ENCODE results near the gene PRTG. TPM values are rescaled to one million over a fixed set of nuclear protein-coding genes. Genes with fewer than 3 reads are reported as not detected.

Gene PRTG
- total RNA-seq, 1 experiment from 2014 or later, result not detected

- Histone ChIP-seq H3K27ac (ENCODE audit: low read length) (no peak overlapping the region), H3K9me2 (replicated peaks; ENCODE audit: insufficient read depth, low read length) (no peaks in the 10 kb centered on the region), H2AFZ (ENCODE audit: low read length) (no peak overlapping the region), H3K9ac (ENCODE audit: low read length) (no peak overlapping the region), H3K4me1 (ENCODE audit: low read length) (no peaks in the 10 kb centered on the region), H3K4me3 (ENCODE audit: low read length) (no peak overlapping the region), H3K27me3 (ENCODE audit: low read length) (no peaks in the 10 kb centered on the region), H3K79me2 (ENCODE audit: low read length) (no peaks in the 10 kb centered on the region), H3K9me3 (ENCODE audit: low read length) (no peaks in the 10 kb centered on the region), H3K4me2 (ENCODE audit: low read depth, low read length, poor library complexity, severe bottlenecking) (no peak overlapping the region), H3K36me3 (ENCODE audit: insufficient read depth, low read length) (no peaks in the 10 kb centered on the region), H4K20me1 (ENCODE audit: insufficient read depth, low read depth, low read length) (no peaks in the 10 kb centered on the region)
- DNase-seq, result no peak
These were observed 110.5 kb downstream of the PRTG start for GRCh38 chr15:55632434-55632833.

DNA sequence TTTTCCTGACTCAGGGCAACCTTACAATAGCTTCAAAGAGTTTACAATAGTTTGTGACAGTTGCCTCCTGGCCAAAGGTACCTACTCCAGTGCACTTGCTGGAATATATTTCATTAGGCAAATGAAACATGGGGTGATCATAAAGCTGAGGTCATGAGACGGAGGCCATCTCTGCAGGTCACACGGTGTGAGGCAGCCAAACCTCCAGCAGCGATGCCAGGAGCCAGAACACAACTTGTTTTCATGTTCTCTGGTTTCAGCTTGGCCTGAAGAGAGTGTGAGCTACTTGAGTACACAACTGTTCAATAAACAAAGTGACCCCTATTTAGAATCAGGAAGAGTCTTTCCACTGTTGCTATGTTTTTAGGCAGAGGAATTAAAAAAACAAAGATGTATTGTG is 112.1 kb downstream of the PRTG start:
- Histone ChIP-seq H2AFZ (ENCODE audit: low read length) (no peak overlapping the region), H3K9me3 (ENCODE audit: low read length) (no peaks in the 10 kb centered on the region), H3K79me2 (ENCODE audit: low read length) (no peaks in the 10 kb centered on the region), H4K20me1 (ENCODE audit: insufficient read depth, low read depth, low read length) (no peaks in the 10 kb centered on the region), H3K4me2 (ENCODE audit: low read depth, low read length, poor library complexity, severe bottlenecking) (no peak overlapping the region), H3K36me3 (ENCODE audit: insufficient read depth, low read length) (no peaks in the 10 kb centered on the region), H3K9me2 (replicated peaks; ENCODE audit: insufficient read depth, low read length) (no peaks in the 10 kb centered on the region), H3K27ac (ENCODE audit: low read length) (no peak overlapping the region), H3K27me3 (ENCODE audit: low read length) (no peaks in the 10 kb centered on the region), H3K4me3 (ENCODE audit: low read length) (no peak overlapping the region), H3K4me1 (ENCODE audit: low read length) (no peaks in the 10 kb centered on the region), H3K9ac (ENCODE audit: low read length) (no peak overlapping the region)
- no peak for DNase-seq

GRCh38 chr15:55628369-55628730 is 114.6 kb downstream of the PRTG start:
- H3K9me3 ChIP-seq (ENCODE audit: low read length), result no peaks in the 10 kb centered on the region
- no peak overlapping the region for H3K9ac ChIP-seq (ENCODE audit: low read length)
- H4K20me1 ChIP-seq (ENCODE audit: insufficient read depth, low read depth, low read length), result no peaks in the 10 kb centered on the region
- H3K27ac ChIP-seq (ENCODE audit: low read length), result no peak overlapping the region
- no peaks in the 10 kb centered on the region for H3K36me3 ChIP-seq (ENCODE audit: insufficient read depth, low read length)
- H3K4me3 ChIP-seq (ENCODE audit: low read length), result no peak overlapping the region
- DNase-seq, result no peak
- H3K27me3 ChIP-seq (ENCODE audit: low read length), result no peaks in the 10 kb centered on the region
- no peaks in the 10 kb centered on the region for H3K9me2 ChIP-seq (replicated peaks; ENCODE audit: insufficient read depth, low read length)
- no peak overlapping the region for H2AFZ ChIP-seq (ENCODE audit: low read length)
- no peak overlapping the region for H3K4me2 ChIP-seq (ENCODE audit: low read depth, low read length, poor library complexity, severe bottlenecking)
- no peaks in the 10 kb centered on the region for H3K4me1 ChIP-seq (ENCODE audit: low read length)
- H3K79me2 ChIP-seq (ENCODE audit: low read length), result no peaks in the 10 kb centered on the region

DNA sequence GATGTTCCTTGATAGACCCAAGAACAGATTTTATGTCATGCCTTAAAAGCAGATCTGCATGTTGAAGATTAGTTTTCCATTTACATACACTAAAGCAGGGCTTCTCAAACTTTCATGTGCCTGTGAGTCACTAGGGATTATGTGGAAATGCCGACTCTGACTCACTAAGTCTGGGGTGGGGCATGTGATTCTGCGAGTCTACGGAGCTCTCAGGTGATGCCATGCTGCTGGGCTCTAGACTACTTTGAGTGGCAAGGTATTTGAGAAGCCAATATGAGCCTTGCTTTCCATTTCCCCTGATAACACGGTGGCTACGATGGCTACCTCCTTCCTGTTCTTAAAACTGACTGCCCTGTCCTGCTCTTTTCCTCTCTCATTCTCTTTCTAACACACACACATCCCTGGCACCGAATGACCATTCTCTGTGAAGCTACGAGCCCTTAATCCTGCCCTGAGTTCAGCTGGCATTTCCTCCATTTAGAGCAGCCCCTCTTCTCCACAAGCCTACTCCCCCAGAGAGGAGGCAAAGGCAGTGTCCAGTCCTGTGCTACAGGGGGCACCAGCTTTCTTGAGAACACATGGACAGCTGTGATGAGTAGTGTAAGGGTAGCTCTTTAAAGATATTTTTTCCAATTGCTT is 115.1 kb downstream of the PRTG start:
- no peak for DNase-seq
- Histone ChIP-seq H2AFZ (ENCODE audit: low read length) (no peak overlapping the region), H3K4me2 (ENCODE audit: low read depth, low read length, poor library complexity, severe bottlenecking) (no peak overlapping the region), H3K27ac (ENCODE audit: low read length) (no peak overlapping the region), H3K9me2 (replicated peaks; ENCODE audit: insufficient read depth, low read length) (no peaks in the 10 kb centered on the region), H3K4me3 (ENCODE audit: low read length) (no peak overlapping the region), H4K20me1 (ENCODE audit: insufficient read depth, low read depth, low read length) (no peaks in the 10 kb centered on the region), H3K36me3 (ENCODE audit: insufficient read depth, low read length) (no peaks in the 10 kb centered on the region), H3K9me3 (ENCODE audit: low read length) (no peaks in the 10 kb centered on the region), H3K4me1 (ENCODE audit: low read length) (no peaks in the 10 kb centered on the region), H3K9ac (ENCODE audit: low read length) (no peak overlapping the region), H3K27me3 (ENCODE audit: low read length) (no peaks in the 10 kb centered on the region), H3K79me2 (ENCODE audit: low read length) (no peaks in the 10 kb centered on the region)

DNA sequence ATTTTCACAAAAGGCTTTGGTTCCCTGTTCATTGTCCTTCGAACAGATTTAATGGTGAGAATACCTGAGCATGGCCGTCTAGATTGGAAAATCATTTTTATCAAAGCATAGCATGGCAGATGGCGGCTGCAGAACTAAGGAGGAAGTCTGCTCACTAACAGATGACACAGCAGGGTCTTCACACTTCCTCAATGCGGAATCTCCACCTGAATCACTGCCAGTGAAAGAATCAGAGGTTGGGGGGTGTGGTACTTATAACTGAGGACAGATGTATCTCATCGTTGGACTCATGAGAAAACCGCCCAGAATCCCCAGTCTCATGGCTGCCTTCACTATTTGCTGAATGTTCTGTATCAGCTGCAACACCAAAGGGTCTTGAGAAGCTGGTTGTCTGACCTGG is 123.2 kb downstream of the PRTG start:
- no peaks in the 10 kb centered on the region for H3K4me1 ChIP-seq (ENCODE audit: low read length)
- H3K9me2 ChIP-seq (replicated peaks; ENCODE audit: insufficient read depth, low read length), result no peaks in the 10 kb centered on the region
- H4K20me1 ChIP-seq (ENCODE audit: insufficient read depth, low read depth, low read length), result no peaks in the 10 kb centered on the region
- no peak overlapping the region for H3K4me3 ChIP-seq (ENCODE audit: low read length)
- H3K79me2 ChIP-seq (ENCODE audit: low read length), result no peaks in the 10 kb centered on the region
- no peak overlapping the region for H3K4me2 ChIP-seq (ENCODE audit: low read depth, low read length, poor library complexity, severe bottlenecking)
- no peak for DNase-seq
- H3K36me3 ChIP-seq (ENCODE audit: insufficient read depth, low read length), result no peaks in the 10 kb centered on the region
- no peak overlapping the region for H3K9ac ChIP-seq (ENCODE audit: low read length)
- no peaks in the 10 kb centered on the region for H3K9me3 ChIP-seq (ENCODE audit: low read length)
- H3K27ac ChIP-seq (ENCODE audit: low read length), result no peak overlapping the region
- no peak overlapping the region; the same call in 1 of the 2 replicates for H2AFZ ChIP-seq (ENCODE audit: low read length)
- no peaks in the 10 kb centered on the region for H3K27me3 ChIP-seq (ENCODE audit: low read length)

- Histone ChIP-seq H3K9me2 (replicated peaks; ENCODE audit: insufficient read depth, low read length) (no peaks in the 10 kb centered on the region), H3K36me3 (ENCODE audit: insufficient read depth, low read length) (no peaks in the 10 kb centered on the region), H3K4me1 (ENCODE audit: low read length) (no peaks in the 10 kb centered on the region), H3K27ac (ENCODE audit: low read length) (no peak overlapping the region), H4K20me1 (ENCODE audit: insufficient read depth, low read depth, low read length) (no peaks in the 10 kb centered on the region), H3K4me2 (ENCODE audit: low read depth, low read length, poor library complexity, severe bottlenecking) (no peak overlapping the region), H3K4me3 (ENCODE audit: low read length) (no peak overlapping the region), H3K9ac (ENCODE audit: low read length) (no peak overlapping the region), H2AFZ (ENCODE audit: low read length) (no peak overlapping the region), H3K79me2 (ENCODE audit: low read length) (no peaks in the 10 kb centered on the region), H3K27me3 (ENCODE audit: low read length) (no peaks in the 10 kb centered on the region), H3K9me3 (ENCODE audit: low read length) (no peaks in the 10 kb centered on the region)
- no peak for DNase-seq
These were observed 124.6 kb downstream of the PRTG start for GRCh38 chr15:55618387-55618786.

DNA sequence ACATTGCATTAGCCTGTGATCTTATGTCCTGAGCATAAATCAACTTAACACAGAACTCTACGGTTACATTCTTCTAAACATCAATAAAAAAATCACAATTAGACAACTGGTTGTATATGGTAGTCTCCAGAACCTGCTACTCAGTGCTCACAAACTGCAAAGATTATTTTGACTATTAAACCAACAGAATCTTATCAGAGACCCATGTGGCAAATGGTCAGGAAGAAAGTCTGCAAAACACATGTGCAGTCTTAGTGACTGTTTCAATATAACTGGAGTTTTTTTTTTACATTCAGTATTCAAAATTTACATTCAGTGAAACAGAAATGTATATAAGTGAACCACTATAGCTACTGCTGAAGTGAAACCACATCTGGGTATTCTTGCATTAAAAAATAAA is 127.5 kb downstream of the PRTG start:
- Histone ChIP-seq H3K79me2 (ENCODE audit: low read length) (no peaks in the 10 kb centered on the region), H3K27me3 (ENCODE audit: low read length) (no peaks in the 10 kb centered on the region), H3K4me3 (ENCODE audit: low read length) (no peak overlapping the region), H4K20me1 (ENCODE audit: insufficient read depth, low read depth, low read length) (no peaks in the 10 kb centered on the region), H3K4me1 (ENCODE audit: low read length) (no peaks in the 10 kb centered on the region), H3K9ac (ENCODE audit: low read length) (no peak overlapping the region), H3K4me2 (ENCODE audit: low read depth, low read length, poor library complexity, severe bottlenecking) (no peak overlapping the region), H3K9me3 (ENCODE audit: low read length) (no peaks in the 10 kb centered on the region), H3K36me3 (ENCODE audit: insufficient read depth, low read length) (no peaks in the 10 kb centered on the region), H3K27ac (ENCODE audit: low read length) (no peak overlapping the region), H3K9me2 (replicated peaks; ENCODE audit: insufficient read depth, low read length) (no peaks in the 10 kb centered on the region), H2AFZ (ENCODE audit: low read length) (no peak overlapping the region)
- no peak for DNase-seq

DNA sequence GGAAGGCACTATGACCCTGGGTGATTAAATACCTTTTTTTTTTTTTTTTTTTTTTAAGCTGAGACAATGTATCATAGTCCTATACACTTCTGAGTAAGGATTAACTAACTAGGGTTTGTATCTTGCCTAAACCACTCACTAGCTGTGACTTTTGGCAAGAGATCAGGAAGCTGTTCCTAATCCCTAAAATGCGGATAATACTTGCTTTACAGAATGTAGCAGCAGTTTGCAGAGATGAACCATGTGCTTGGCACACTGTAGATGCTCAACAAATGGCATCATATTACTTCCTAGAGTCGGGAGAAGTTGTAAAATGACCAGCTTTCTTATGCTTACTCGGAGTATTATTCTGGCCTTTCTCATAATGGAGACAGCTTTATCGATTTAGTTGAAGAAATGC is 129.2 kb downstream of the PRTG start:
- Histone ChIP-seq H3K27ac (ENCODE audit: low read length) (no peak overlapping the region), H3K4me1 (ENCODE audit: low read length) (no peaks in the 10 kb centered on the region), H3K4me2 (ENCODE audit: low read depth, low read length, poor library complexity, severe bottlenecking) (no peak overlapping the region), H3K9me3 (ENCODE audit: low read length) (no peaks in the 10 kb centered on the region), H2AFZ (ENCODE audit: low read length) (no peak overlapping the region), H3K79me2 (ENCODE audit: low read length) (no peaks in the 10 kb centered on the region), H3K9me2 (replicated peaks; ENCODE audit: insufficient read depth, low read length) (no peaks in the 10 kb centered on the region), H3K4me3 (ENCODE audit: low read length) (no peak overlapping the region), H4K20me1 (ENCODE audit: insufficient read depth, low read depth, low read length) (no peaks in the 10 kb centered on the region), H3K9ac (ENCODE audit: low read length) (no peak overlapping the region), H3K27me3 (ENCODE audit: low read length) (no peaks in the 10 kb centered on the region), H3K36me3 (ENCODE audit: insufficient read depth, low read length) (no peaks in the 10 kb centered on the region)
- no peak for DNase-seq

GRCh38 chr15:55606214-55606613 is 136.7 kb downstream of the PRTG start:
- no peaks in the 10 kb centered on the region for H4K20me1 ChIP-seq (ENCODE audit: insufficient read depth, low read depth, low read length)
- no peak overlapping the region for H3K9ac ChIP-seq (ENCODE audit: low read length)
- no peak overlapping the region for H3K4me3 ChIP-seq (ENCODE audit: low read length)
- no peaks in the 10 kb centered on the region for H3K27me3 ChIP-seq (ENCODE audit: low read length)
- H3K79me2 ChIP-seq (ENCODE audit: low read length), result no peaks in the 10 kb centered on the region
- H2AFZ ChIP-seq (ENCODE audit: low read length), result no peak overlapping the region
- no peak overlapping the region for H3K27ac ChIP-seq (ENCODE audit: low read length)
- no peaks in the 10 kb centered on the region for H3K4me1 ChIP-seq (ENCODE audit: low read length)
- no peaks in the 10 kb centered on the region for H3K36me3 ChIP-seq (ENCODE audit: insufficient read depth, low read length)
- no peaks in the 10 kb centered on the region for H3K9me3 ChIP-seq (ENCODE audit: low read length)
- no peak for DNase-seq
- no peak overlapping the region for H3K4me2 ChIP-seq (ENCODE audit: low read depth, low read length, poor library complexity, severe bottlenecking)
- H3K9me2 ChIP-seq (replicated peaks; ENCODE audit: insufficient read depth, low read length), result no peaks in the 10 kb centered on the region

Data from Karpas-422 (cell line).